Measurements from ENCODE around the gene KRT2. TPM values are rescaled to one million over a fixed set of nuclear protein-coding genes. Genes with fewer than 3 reads are reported as not detected.

KRT2 gene
- total and polyA plus RNA-seq, 2 of the 4 experiments (the other 2 are of a cell fraction): not detected

DNA sequence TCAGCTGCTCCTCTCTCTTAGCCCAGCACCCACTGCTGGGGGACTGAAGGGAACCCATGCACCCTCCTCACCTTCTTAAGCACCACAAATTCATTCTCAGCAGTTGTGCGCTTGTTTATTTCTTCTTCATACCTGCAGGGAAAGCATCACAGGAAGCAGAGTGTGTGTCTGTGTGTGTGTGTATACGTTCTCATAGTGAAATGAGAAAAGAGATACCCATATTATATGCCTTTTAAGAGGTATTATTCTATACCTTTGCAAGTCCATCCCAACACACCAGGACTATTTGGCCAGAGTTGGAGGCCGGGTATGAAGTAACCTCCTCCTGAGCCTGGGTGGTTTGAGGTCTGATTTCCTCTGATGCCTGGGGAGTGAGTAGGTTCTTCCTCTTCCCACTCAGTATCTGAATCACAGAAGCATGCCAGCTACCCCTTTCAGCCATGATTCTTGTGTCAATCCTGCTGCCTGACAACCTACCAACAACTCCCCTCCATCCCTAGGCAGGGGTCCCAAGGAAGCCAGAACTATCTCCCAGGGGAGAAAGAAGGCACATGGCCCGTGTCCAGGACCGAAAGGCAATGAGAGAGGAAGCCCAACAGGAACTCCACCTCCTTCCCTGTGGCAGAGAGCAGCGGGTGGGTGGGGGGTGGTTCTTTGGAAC, 36.7 kb downstream of the KRT2 start:
- no peak overlapping the region for H4K5ac ChIP-seq (ENCODE audit: low read depth, low read length)
- intact Hi-C loops (cut with micrococcal nuclease): no loop called here
- in situ Hi-C loops (cut with MboI; ENCODE audit: low sequenced_read_pairs): no loop called here
- H2AK9ac ChIP-seq (replicated peaks; ENCODE audit: low read depth, low read length, poor library complexity): no peak overlapping the region
- no peak overlapping the region for H3K9ac ChIP-seq (ENCODE audit: low read depth, low read length)
- no peaks in the 10 kb centered on the region for H3K36me3 ChIP-seq (ENCODE audit: control insufficient read depth, insufficient read depth, low read length)
- dilution Hi-C loops (cut with HindIII; ENCODE audit: low sequenced_read_pairs, unreplicated experiment): no loop called here
- H3K4me2 ChIP-seq (ENCODE audit: low read depth, low read length): no peak overlapping the region
- H2BK5ac ChIP-seq (ENCODE audit: low read depth, low read length, poor library complexity, severe bottlenecking): no peak overlapping the region
- ChIA-PET CTCF (no interaction called here), POLR2A (ENCODE audit: unreplicated experiment) (no interaction called here)
- no peaks in the 10 kb centered on the region for H4K20me1 ChIP-seq (ENCODE audit: insufficient read depth, low read length)
- ATAC-seq (ENCODE audit: low read depth): no peak
- no peaks in the 10 kb centered on the region for H3K4me1 ChIP-seq (ENCODE audit: control insufficient read depth, insufficient read depth, low read length)
- no peaks in the 10 kb centered on the region for H3K9me1 ChIP-seq (ENCODE audit: insufficient read depth, low read length)
- H2BK20ac ChIP-seq (ENCODE audit: low read depth, low read length): no peak overlapping the region
- H2AFZ ChIP-seq (replicated peaks; ENCODE audit: low read length, poor library complexity): no peak overlapping the region
- no peak overlapping the region for H3K4me3 ChIP-seq (ENCODE audit: insufficient read depth, low read depth, low read length)
- no peak overlapping the region for H3K56ac ChIP-seq (ENCODE audit: extremely low read depth, insufficient read depth, low read length)
- BruUV-seq (replicated peaks): no TSS peak
- no peaks in the 10 kb centered on the region for H3K9me3 ChIP-seq (ENCODE audit: control insufficient read depth, insufficient read depth, low read length)
- no peak overlapping the region for H3K14ac ChIP-seq (replicated peaks; ENCODE audit: low read depth, low read length)
- no peak overlapping the region for H3K23ac ChIP-seq (ENCODE audit: low read depth, low read length)
- DNase-seq: peak; percentile 2
- H3K4ac ChIP-seq (ENCODE audit: low read depth, low read length): no peak overlapping the region
- H3K27me3 ChIP-seq (ENCODE audit: control insufficient read depth, insufficient read depth, low read length): peaks cover 33% of the 10 kb centered on the region
- H3K18ac ChIP-seq (ENCODE audit: low read depth, low read length): no peak overlapping the region
- H3K27ac ChIP-seq (ENCODE audit: insufficient read depth, low read length): no peak overlapping the region
- H2BK120ac ChIP-seq (ENCODE audit: low read depth, low read length): no peak overlapping the region
- no peak overlapping the region for H2AK5ac ChIP-seq (ENCODE audit: low read depth, low read length)
- no peak overlapping the region for H2BK15ac ChIP-seq (ENCODE audit: low read depth, low read length)
- no CpG with 5 or more reads among the region's 6 CpGs for WGBS, 2 experiments (ENCODE audit: extremely low coverage in 2 of 2, insufficient read length in 1 of 2)
- H4K8ac ChIP-seq (ENCODE audit: low read depth in 2 of 2, low read length in 2 of 2): no peak overlapping the region
- H3K79me1 ChIP-seq (ENCODE audit: low read depth in 1 of 2, low read length in 2 of 2): no peaks in the 10 kb centered on the region
- TF ChIP-seq, protein P1, sequence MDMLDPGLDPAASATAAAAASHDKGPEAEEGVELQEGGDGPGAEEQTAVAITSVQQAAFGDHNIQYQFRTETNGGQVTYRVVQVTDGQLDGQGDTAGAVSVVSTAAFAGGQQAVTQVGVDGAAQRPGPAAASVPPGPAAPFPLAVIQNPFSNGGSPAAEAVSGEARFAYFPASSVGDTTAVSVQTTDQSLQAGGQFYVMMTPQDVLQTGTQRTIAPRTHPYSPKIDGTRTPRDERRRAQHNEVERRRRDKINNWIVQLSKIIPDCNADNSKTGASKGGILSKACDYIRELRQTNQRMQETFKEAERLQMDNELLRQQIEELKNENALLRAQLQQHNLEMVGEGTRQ (IDR thresholded peaks at IDR 0.05; ENCODE audit: low read depth, low read length): no peak
- TF ChIP-seq, protein P2, sequence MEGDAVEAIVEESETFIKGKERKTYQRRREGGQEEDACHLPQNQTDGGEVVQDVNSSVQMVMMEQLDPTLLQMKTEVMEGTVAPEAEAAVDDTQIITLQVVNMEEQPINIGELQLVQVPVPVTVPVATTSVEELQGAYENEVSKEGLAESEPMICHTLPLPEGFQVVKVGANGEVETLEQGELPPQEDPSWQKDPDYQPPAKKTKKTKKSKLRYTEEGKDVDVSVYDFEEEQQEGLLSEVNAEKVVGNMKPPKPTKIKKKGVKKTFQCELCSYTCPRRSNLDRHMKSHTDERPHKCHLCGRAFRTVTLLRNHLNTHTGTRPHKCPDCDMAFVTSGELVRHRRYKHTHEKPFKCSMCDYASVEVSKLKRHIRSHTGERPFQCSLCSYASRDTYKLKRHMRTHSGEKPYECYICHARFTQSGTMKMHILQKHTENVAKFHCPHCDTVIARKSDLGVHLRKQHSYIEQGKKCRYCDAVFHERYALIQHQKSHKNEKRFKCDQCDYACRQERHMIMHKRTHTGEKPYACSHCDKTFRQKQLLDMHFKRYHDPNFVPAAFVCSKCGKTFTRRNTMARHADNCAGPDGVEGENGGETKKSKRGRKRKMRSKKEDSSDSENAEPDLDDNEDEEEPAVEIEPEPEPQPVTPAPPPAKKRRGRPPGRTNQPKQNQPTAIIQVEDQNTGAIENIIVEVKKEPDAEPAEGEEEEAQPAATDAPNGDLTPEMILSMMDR (conservative IDR thresholded peaks at IDR 0.05; ENCODE audit: low read depth, low read length): no peak
- no peak overlapping the region for H4K91ac ChIP-seq (ENCODE audit: insufficient read depth, low read depth, low read length)

Data from IMR-90 (cell line).